HUES64 (cell line): ENCODE results near the gene ATXN7L1.

Source experiments
- H3K27ac ChIP-seq: 2 replicates; pipeline ENCODE4 v1.7.0; 2013; ENCODE audit warnings: low read depth, low read length, inconsistent platforms
- H3K27me3 ChIP-seq: 2 replicates; pipeline ENCODE4 v1.6.1; 2013; ENCODE audit warnings: mild to moderate bottlenecking, low read length; ENCODE audit not compliant: insufficient read depth
- H3K36me3 ChIP-seq: 2 replicates; pipeline ENCODE4 v1.6.1; 2013; ENCODE audit warnings: mild to moderate bottlenecking, low read length; ENCODE audit not compliant: insufficient read depth
- H3K4me1 ChIP-seq: 2 replicates; pipeline ENCODE4 v1.6.1; 2013; ENCODE audit warnings: mild to moderate bottlenecking, low read length, moderate library complexity; ENCODE audit not compliant: insufficient read depth
- H3K4me3 ChIP-seq: 2 replicates; pipeline ENCODE4 v1.5.1; 2013; ENCODE audit warnings: mild to moderate bottlenecking, low read length, moderate library complexity
- H3K9ac ChIP-seq: 2 replicates; pipeline ENCODE4 v1.6.1; 2013; ENCODE audit warnings: mild to moderate bottlenecking, low read depth, low read length
- H3K9me3 ChIP-seq: 2 replicates; pipeline ENCODE4 v1.6.1; 2013; ENCODE audit warnings: low read depth, low read length; ENCODE audit not compliant: insufficient read depth
- WGBS: fragments of 150-250, 120-280 bp; methylation state at CpG from one replicate; pipeline ENCODE4 v1.1.7; 2013; ENCODE audit warnings: missing lambda C conversion rate; 5-methylcytosine and 5-hydroxymethylcytosine counted together

The ATXN7L1 gene

DNA sequence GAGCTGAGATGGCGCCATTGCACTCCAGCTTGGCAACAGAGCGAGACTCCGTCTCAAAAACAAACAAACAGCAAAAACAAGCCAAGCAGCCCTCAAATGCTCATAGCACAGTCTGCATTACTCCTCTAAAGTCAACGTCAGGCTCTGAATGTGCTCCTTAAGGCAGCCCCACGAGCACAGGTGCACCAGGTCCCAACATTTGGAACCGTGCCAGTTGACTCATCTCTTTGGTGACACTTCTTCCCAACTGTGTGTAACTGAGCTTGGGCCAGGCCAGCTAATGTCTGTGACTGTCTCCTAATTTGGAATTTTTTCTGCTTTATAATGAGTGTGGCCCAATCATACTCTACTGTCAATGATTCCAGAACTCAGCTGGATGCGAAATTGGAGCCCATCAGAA is 228.8 kb downstream of the ATXN7L1 start:
- no peak overlapping the region for H3K9ac ChIP-seq
- H3K27me3 ChIP-seq, result no peaks in the 10 kb centered on the region
- no peak overlapping the region for H3K27ac ChIP-seq
- 94% methylated on average over 7 of the region's 7 CpGs for WGBS
- no peak overlapping the region for H3K4me3 ChIP-seq
- H3K4me1 ChIP-seq, result peaks cover 49% of the 10 kb centered on the region
- no peaks in the 10 kb centered on the region for H3K9me3 ChIP-seq
- peaks cover 2% of the 10 kb centered on the region; the same call in 1 of the 2 replicates for H3K36me3 ChIP-seq

DNA sequence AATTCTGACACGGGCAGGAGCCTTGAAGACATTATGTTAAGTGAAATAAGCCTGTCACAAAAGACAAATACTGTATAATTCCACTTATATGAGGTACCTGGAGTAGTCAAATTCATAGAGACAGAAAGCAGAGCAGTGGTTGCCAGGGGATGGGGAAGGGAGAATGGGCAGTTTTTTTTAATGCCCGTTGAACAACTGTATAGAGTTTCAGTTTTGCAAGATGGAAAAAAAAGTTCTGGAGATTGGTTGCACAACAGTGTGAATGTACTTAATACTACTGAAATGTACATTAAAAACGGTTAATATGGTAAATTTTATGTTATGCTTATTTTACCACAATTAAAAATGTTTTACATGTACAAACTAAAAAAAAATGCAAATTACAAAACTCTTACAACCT is 231.5 kb downstream of the ATXN7L1 start:
- Histone ChIP-seq H3K36me3 (peaks cover 11% of the 10 kb centered on the region; the same call in 1 of the 2 replicates), H3K4me3 (no peak overlapping the region), H3K4me1 (peaks cover 50% of the 10 kb centered on the region), H3K27me3 (no peaks in the 10 kb centered on the region), H3K9ac (no peak overlapping the region), H3K27ac (no peak overlapping the region), H3K9me3 (no peaks in the 10 kb centered on the region)
- 95% methylated on average over 2 of the region's 3 CpGs for WGBS

- H3K9me3 ChIP-seq, result no peaks in the 10 kb centered on the region
- peak overlapping the region; percentile 69; the same call in 1 of the 2 replicates for H3K27ac ChIP-seq
- peaks cover 48% of the 10 kb centered on the region for H3K4me1 ChIP-seq
- H3K36me3 ChIP-seq, result peaks cover 11% of the 10 kb centered on the region; the same call in 1 of the 2 replicates
- no peaks in the 10 kb centered on the region for H3K27me3 ChIP-seq
- 33% methylated on average over 1 of the region's 1 CpG for WGBS
- H3K4me3 ChIP-seq, result no peak overlapping the region
- H3K9ac ChIP-seq, result peak overlapping the region; percentile 5; the same call in 1 of the 2 replicates
These were observed 232.5 kb downstream of the ATXN7L1 start for GRCh38 chr7:105643851-105644250.

- H3K27me3 ChIP-seq, result no peaks in the 10 kb centered on the region
- no peaks in the 10 kb centered on the region for H3K9me3 ChIP-seq
- 31% methylated on average over 15 of the region's 15 CpGs for WGBS
- H3K4me1 ChIP-seq, result peaks cover 48% of the 10 kb centered on the region
- H3K4me3 ChIP-seq, result no peak overlapping the region
- peaks cover 11% of the 10 kb centered on the region; the same call in 1 of the 2 replicates for H3K36me3 ChIP-seq
- peak overlapping the region; percentile 19 for H3K9ac ChIP-seq
- peak overlapping the region; percentile 69 for H3K27ac ChIP-seq
These were observed 233.0 kb downstream of the ATXN7L1 start for GRCh38 chr7:105643384-105643783.

GRCh38 chr7:105642264-105642663 is 234.1 kb downstream of the ATXN7L1 start:
- H3K27ac ChIP-seq, result no peak overlapping the region
- no peak overlapping the region for H3K4me3 ChIP-seq
- peaks cover 20% of the 10 kb centered on the region; the same call in 1 of the 2 replicates for H3K36me3 ChIP-seq
- no peaks in the 10 kb centered on the region for H3K9me3 ChIP-seq
- no peaks in the 10 kb centered on the region for H3K27me3 ChIP-seq
- peaks cover 55% of the 10 kb centered on the region for H3K4me1 ChIP-seq
- no peak overlapping the region for H3K9ac ChIP-seq
- 93% methylated on average over 7 of the region's 7 CpGs for WGBS

- peaks cover 64% of the 10 kb centered on the region for H3K4me1 ChIP-seq
- H3K9ac ChIP-seq, result no peak overlapping the region
- no peak overlapping the region for H3K27ac ChIP-seq
- H3K9me3 ChIP-seq, result no peaks in the 10 kb centered on the region
- peaks cover 28% of the 10 kb centered on the region for H3K36me3 ChIP-seq
- no peak overlapping the region for H3K4me3 ChIP-seq
- WGBS, result 91% methylated on average over 15 of the region's 16 CpGs
- no peaks in the 10 kb centered on the region for H3K27me3 ChIP-seq
These were observed 235.2 kb downstream of the ATXN7L1 start for GRCh38 chr7:105640956-105641810.

GRCh38 chr7:105639667-105640493 is 236.5 kb downstream of the ATXN7L1 start:
- Histone ChIP-seq H3K9me3 (no peaks in the 10 kb centered on the region), H3K4me3 (peak overlapping the region; percentile 39), H3K4me1 (peaks cover 64% of the 10 kb centered on the region), H3K27ac (peak overlapping the region; percentile 96), H3K36me3 (peaks cover 40% of the 10 kb centered on the region), H3K9ac (peak overlapping the region; percentile 82), H3K27me3 (no peaks in the 10 kb centered on the region)
- 29% methylated on average over 19 of the region's 19 CpGs for WGBS

GRCh38 chr7:105638902-105639495 is 237.4 kb downstream of the ATXN7L1 start:
- no peaks in the 10 kb centered on the region for H3K27me3 ChIP-seq
- H3K36me3 ChIP-seq, result peaks cover 48% of the 10 kb centered on the region
- H3K4me1 ChIP-seq, result peaks cover 58% of the 10 kb centered on the region
- H3K4me3 ChIP-seq, result peak overlapping the region; percentile 39
- no peaks in the 10 kb centered on the region for H3K9me3 ChIP-seq
- WGBS, result 2% methylated on average over 24 of the region's 24 CpGs
- peak overlapping the region; percentile 96 for H3K27ac ChIP-seq
- H3K9ac ChIP-seq, result peak overlapping the region; percentile 82

DNA sequence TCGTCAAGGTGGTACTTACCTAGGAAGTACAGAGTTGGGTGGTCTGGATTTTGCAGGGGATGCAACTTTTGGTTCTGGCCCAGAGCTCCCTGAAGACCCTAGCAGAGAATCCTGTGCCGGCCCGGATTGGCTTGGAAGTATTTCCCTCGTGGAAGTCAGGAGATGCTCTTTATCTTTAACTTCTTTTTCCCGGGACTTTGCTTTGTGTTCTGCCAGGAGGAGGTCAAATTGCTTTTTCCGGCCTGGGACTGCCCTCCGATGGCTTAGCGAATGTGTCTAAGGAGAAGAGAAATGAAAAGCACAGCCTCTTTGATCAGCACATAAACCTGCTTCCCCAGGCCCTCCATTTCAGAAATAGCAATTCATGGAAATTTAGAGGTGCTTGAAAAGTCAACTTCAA is 238.1 kb downstream of the ATXN7L1 start:
- Histone ChIP-seq H3K4me1 (peaks cover 52% of the 10 kb centered on the region), H3K9ac (peak overlapping the region; percentile 82), H3K27ac (peak overlapping the region; percentile 96), H3K27me3 (no peaks in the 10 kb centered on the region), H3K9me3 (no peaks in the 10 kb centered on the region), H3K4me3 (peak overlapping the region; percentile 39), H3K36me3 (peaks cover 54% of the 10 kb centered on the region)
- WGBS, result 16% methylated on average over 8 of the region's 8 CpGs

GRCh38 chr7:105637755-105638154 is 238.6 kb downstream of the ATXN7L1 start:
- 75% methylated on average over 8 of the region's 8 CpGs for WGBS
- H3K4me3 ChIP-seq, result peak overlapping the region; percentile 39
- H3K9ac ChIP-seq, result peak overlapping the region; percentile 82
- H3K27ac ChIP-seq, result peak overlapping the region; percentile 96
- peaks cover 46% of the 10 kb centered on the region for H3K4me1 ChIP-seq
- peaks cover 59% of the 10 kb centered on the region for H3K36me3 ChIP-seq
- H3K27me3 ChIP-seq, result no peaks in the 10 kb centered on the region
- no peaks in the 10 kb centered on the region for H3K9me3 ChIP-seq
